HL-60 (cell line): ENCODE measurements around the gene NFIA.

Source experiments
- DNase-seq, 2 experiments: peaks; one replicate each; pipeline ENCODE4 v3.0.0-alpha.2; 2010 to 2020; ENCODE audit warnings: low read depth in 1 of 2, low spot score in 1 of 2
- H3K27ac ChIP-seq: fragments of 250-450 bp; sonication (Bioruptor Pico); replicated peaks from 2 replicates; pipeline ENCODE4 v1.5.1; 2020; ENCODE audit warnings: mild to moderate bottlenecking, moderate library complexity
- H3K27me3 ChIP-seq: fragments of 250-450 bp; sonication (Bioruptor Pico); 2 replicates; pipeline ENCODE4 v1.5.1; 2021; ENCODE audit warnings: mild to moderate bottlenecking, moderate library complexity; ENCODE audit not compliant: insufficient read depth, poor library complexity, severe bottlenecking
- H3K4me3 ChIP-seq: replicated peaks from 2 replicates; pipeline ENCODE4 v1.5.1; 2011; ENCODE audit warnings: mild to moderate bottlenecking, control low read depth, low read length; ENCODE audit not compliant: insufficient read depth
- GABPA ChIP-seq: IDR thresholded peaks from 2 replicates; pipeline ENCODE4 v1.6.1; 2012; ENCODE audit warnings: low read depth
- POLR2AphosphoS5 ChIP-seq: IDR thresholded peaks from 2 replicates; pipeline ENCODE4 v1.6.1; 2012; ENCODE audit warnings: low read depth
- SPI1 ChIP-seq: IDR thresholded peaks from 2 replicates; pipeline ENCODE4 v1.6.1; 2012; ENCODE audit warnings: low read depth, mild to moderate bottlenecking, borderline replicate concordance
- TF ChIP-seq, protein P1 (sequence below): IDR thresholded peaks from one replicate; pipeline ENCODE4 v1.5.1; 2011; ENCODE audit warnings: low read length, control low read depth, inconsistent platforms; ENCODE audit not compliant: insufficient read depth
- TF ChIP-seq, protein P2 (sequence below): IDR thresholded peaks from 2 replicates; pipeline ENCODE4 v1.6.1; 2012; ENCODE audit warnings: low read depth; ENCODE audit not compliant: insufficient replicate concordance

The NFIA gene

DNA sequence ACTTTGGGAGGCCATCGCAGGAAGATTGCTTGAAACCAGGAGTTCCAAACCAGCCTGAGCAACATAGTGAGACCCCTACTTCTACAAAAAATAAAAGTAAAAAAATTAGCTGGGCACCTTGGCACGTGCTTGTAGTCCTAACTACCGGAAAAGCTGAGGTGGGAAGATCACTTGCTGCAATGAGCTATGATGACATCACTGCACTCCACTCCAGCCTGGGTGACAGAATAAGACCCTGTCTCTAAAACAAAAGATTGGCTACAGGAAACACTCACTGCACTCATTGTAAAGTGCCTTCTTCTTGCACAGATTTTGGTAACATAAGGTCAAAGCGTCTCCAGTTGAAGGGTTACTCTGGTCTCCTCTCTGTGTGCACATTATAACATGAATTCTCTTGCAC, 336.8 kb downstream of the NFIA start:
- Histone ChIP-seq H3K4me3 (no peak overlapping the region), H3K27me3 (no peaks in the 10 kb centered on the region), H3K27ac (no peak overlapping the region)
- DNase-seq = no peak
- TF ChIP-seq POLR2AphosphoS5 (no peak), SPI1 (no peak), GABPA (no peak)
- TF ChIP-seq, protein P1, sequence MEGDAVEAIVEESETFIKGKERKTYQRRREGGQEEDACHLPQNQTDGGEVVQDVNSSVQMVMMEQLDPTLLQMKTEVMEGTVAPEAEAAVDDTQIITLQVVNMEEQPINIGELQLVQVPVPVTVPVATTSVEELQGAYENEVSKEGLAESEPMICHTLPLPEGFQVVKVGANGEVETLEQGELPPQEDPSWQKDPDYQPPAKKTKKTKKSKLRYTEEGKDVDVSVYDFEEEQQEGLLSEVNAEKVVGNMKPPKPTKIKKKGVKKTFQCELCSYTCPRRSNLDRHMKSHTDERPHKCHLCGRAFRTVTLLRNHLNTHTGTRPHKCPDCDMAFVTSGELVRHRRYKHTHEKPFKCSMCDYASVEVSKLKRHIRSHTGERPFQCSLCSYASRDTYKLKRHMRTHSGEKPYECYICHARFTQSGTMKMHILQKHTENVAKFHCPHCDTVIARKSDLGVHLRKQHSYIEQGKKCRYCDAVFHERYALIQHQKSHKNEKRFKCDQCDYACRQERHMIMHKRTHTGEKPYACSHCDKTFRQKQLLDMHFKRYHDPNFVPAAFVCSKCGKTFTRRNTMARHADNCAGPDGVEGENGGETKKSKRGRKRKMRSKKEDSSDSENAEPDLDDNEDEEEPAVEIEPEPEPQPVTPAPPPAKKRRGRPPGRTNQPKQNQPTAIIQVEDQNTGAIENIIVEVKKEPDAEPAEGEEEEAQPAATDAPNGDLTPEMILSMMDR = no peak
- TF ChIP-seq, protein P2, sequence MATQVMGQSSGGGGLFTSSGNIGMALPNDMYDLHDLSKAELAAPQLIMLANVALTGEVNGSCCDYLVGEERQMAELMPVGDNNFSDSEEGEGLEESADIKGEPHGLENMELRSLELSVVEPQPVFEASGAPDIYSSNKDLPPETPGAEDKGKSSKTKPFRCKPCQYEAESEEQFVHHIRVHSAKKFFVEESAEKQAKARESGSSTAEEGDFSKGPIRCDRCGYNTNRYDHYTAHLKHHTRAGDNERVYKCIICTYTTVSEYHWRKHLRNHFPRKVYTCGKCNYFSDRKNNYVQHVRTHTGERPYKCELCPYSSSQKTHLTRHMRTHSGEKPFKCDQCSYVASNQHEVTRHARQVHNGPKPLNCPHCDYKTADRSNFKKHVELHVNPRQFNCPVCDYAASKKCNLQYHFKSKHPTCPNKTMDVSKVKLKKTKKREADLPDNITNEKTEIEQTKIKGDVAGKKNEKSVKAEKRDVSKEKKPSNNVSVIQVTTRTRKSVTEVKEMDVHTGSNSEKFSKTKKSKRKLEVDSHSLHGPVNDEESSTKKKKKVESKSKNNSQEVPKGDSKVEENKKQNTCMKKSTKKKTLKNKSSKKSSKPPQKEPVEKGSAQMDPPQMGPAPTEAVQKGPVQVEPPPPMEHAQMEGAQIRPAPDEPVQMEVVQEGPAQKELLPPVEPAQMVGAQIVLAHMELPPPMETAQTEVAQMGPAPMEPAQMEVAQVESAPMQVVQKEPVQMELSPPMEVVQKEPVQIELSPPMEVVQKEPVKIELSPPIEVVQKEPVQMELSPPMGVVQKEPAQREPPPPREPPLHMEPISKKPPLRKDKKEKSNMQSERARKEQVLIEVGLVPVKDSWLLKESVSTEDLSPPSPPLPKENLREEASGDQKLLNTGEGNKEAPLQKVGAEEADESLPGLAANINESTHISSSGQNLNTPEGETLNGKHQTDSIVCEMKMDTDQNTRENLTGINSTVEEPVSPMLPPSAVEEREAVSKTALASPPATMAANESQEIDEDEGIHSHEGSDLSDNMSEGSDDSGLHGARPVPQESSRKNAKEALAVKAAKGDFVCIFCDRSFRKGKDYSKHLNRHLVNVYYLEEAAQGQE = no peak

DNA sequence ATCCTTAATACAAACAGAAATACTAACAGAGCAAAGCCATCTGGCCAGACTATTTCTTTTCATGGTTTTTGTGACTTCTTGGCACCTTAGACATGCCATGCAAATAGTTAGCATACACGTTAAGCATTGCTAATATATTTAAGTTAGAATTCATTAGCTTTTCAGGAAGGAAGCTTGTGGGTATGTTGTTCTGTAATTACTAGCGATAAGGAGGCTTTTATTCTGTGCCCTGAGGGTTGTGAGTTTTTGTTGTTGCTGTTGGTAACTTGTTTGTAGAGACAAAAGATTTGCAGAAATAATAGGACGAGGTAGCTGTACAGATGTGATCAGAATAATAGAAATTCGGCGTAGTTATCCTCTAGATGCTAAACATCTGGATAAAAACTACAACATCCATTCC, 337.3 kb downstream of the NFIA start:
- no peaks in the 10 kb centered on the region for H3K27me3 ChIP-seq
- H3K27ac ChIP-seq = no peak overlapping the region
- TF ChIP-seq, protein P1 = no peak
- TF ChIP-seq, protein P2 = no peak
- TF ChIP-seq SPI1 (no peak), GABPA (no peak), POLR2AphosphoS5 (no peak)
- no peak overlapping the region for H3K4me3 ChIP-seq
- DNase-seq = no peak

DNA sequence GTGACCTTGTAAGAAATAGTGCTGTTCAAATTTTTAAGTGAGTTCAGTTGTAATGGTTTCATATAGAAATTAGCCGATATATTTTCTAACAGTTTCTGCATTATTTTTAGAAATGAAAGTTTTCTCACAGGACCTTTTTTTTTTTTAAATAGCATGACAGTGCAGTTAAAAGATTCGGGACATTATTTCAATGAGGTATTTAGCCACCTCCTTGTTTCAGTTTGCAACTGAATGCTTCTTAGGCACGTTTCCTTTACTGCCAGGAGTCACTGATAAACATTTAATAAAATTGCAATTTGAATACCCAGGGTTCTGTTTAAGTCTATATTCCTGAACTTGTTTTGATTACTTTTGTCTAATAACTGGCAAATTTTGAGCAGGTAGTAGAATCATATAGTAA, 337.9 kb downstream of the NFIA start:
- H3K27me3 ChIP-seq = no peaks in the 10 kb centered on the region
- no peak overlapping the region for H3K27ac ChIP-seq
- TF ChIP-seq GABPA = no peak
- TF ChIP-seq POLR2AphosphoS5 = no peak
- TF ChIP-seq, protein P1 = no peak

More for the DNA sequence above, 337.9 kb downstream of the NFIA start:
- DNase-seq = no peak
- H3K4me3 ChIP-seq = no peak overlapping the region
